Endothelial cell of umbilical vein (primary cell): ENCODE measurements around the gene AGTPBP1.

Experiments
- CTCF ChIP-seq, 2 donors: IDR thresholded peaks; 1 replicate in 1 of 2; 2 replicates in 1 of 2; pipeline ENCODE4 v1.5.1; 2011; ENCODE audit warnings: low read length in 2 of 2, mild to moderate bottlenecking in 2 of 2, moderate library complexity in 2 of 2, control low read depth in 1 of 2, inconsistent platforms in 1 of 2, low read depth in 1 of 2; ENCODE audit not compliant: insufficient read depth in 1 of 2; ENCODE audit errors: extremely low read depth in 1 of 2
- EZH2 ChIP-seq: IDR thresholded peaks from 2 replicates; pipeline ENCODE4 v1.6.1; 2012; ENCODE audit warnings: borderline replicate concordance, low read depth, mild to moderate bottlenecking, moderate library complexity, low read length, inconsistent platforms; ENCODE audit not compliant: severe bottlenecking
- FOS ChIP-seq: IDR thresholded peaks from 2 replicates; pipeline ENCODE4 v1.6.1; 2011; ENCODE audit warnings: mild to moderate bottlenecking, low read length, moderate library complexity, borderline replicate concordance; ENCODE audit not compliant: insufficient read depth
- GATA2 ChIP-seq: IDR thresholded peaks from 2 replicates; pipeline ENCODE4 v1.7.0; 2011; ENCODE audit warnings: low read depth, mild to moderate bottlenecking, moderate library complexity, mixed read lengths, low read length; ENCODE audit not compliant: insufficient read length, insufficient read depth
- JUN ChIP-seq: IDR thresholded peaks from 2 replicates; pipeline ENCODE4 v1.6.1; 2011; ENCODE audit warnings: borderline replicate concordance, low read depth; ENCODE audit not compliant: insufficient read length, insufficient read depth
- MYC ChIP-seq: IDR thresholded peaks from one replicate; pipeline ENCODE4 v1.6.1; 2011; ENCODE audit warnings: mild to moderate bottlenecking, low read depth, low read length
- POLR2A ChIP-seq: IDR thresholded peaks from 2 replicates; pipeline ENCODE4 v1.6.1; 2012; ENCODE audit warnings: low read depth, mild to moderate bottlenecking, control low read depth, low read length
- POLR2AphosphoS5 ChIP-seq: IDR thresholded peaks from 2 replicates; pipeline ENCODE4 v1.6.1; 2012; ENCODE audit warnings: low read depth, mild to moderate bottlenecking, control low read depth, low read length, moderate library complexity; ENCODE audit not compliant: insufficient read depth
- TF ChIP-seq, protein P1 (sequence below): IDR thresholded peaks from 2 replicates; pipeline ENCODE4 v1.6.1; 2011; ENCODE audit not compliant: insufficient read depth, insufficient read length

DNA sequence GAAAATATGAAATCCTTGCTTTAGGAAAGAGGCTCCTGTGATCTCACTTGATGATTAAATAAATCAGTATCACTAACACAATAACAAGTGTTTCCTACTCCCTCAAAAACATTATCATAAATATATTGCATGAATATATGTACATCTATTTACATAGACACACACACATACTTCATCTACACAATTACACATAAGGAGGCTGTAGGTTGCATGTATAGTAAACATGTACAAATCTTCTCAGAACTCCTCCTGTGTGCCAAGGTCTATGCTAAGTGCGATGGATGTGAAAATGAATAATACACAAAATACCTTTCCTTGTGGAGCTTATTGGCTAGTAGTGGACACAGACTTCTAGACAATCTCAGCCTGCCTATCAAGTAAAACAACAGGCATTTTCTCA is 239.9 kb downstream of the AGTPBP1 start:
- TF ChIP-seq CTCF (IDR thresholded peaks at IDR 0.05; ENCODE audit: extremely low read depth in 1 of 2, insufficient read depth in 1 of 2, low read depth in 1 of 2, low read length in 2 of 2) (no peak), POLR2A (no peak), POLR2AphosphoS5 (no peak), MYC (no peak), JUN (no peak), EZH2 (no peak), GATA2 (no peak), FOS (no peak)
- TF ChIP-seq, protein P1, sequence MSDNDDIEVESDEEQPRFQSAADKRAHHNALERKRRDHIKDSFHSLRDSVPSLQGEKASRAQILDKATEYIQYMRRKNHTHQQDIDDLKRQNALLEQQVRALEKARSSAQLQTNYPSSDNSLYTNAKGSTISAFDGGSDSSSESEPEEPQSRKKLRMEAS, result no peak
